GM18508 (cell line): ENCODE results near the gene MIA2.
"Not testable (repeated sequence)": the region's sequence is repeated elsewhere in the genome, so short reads cannot be mapped to it uniquely, and the experiment has no call there.

ENCODE experiments used
- ATAC-seq: cut with Tn5 transposase; IDR thresholded peaks from one replicate; pipeline ENCODE4 v1.9.1; 2021; ENCODE audit warnings: moderate number of reproducible peaks; ENCODE audit not compliant: insufficient read depth, unreplicated experiment

The MIA2 gene

DNA sequence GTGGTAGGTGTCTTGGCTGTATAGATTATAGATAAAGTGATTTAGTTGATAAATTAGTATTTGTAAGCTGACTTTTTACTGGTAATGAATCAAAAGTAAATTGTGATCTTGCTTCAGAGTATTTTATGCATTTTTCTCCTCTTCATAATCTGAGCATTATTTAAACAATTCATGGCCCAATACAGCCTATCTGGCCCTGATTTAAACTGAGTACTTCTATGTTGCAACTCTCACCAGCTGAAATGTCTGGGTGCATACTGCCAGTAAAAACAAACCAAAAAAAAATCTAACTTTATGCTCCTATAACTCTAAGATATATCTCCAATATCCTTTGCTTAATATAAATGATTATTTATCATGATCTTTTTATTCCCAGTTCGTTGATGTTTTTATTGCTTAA lies 86.6 kb downstream of the MIA2 start:
- no peak for ATAC-seq

GRCh38 chr14:39322807-39323206 lies 89.1 kb downstream of the MIA2 start:
- no peak for ATAC-seq

DNA sequence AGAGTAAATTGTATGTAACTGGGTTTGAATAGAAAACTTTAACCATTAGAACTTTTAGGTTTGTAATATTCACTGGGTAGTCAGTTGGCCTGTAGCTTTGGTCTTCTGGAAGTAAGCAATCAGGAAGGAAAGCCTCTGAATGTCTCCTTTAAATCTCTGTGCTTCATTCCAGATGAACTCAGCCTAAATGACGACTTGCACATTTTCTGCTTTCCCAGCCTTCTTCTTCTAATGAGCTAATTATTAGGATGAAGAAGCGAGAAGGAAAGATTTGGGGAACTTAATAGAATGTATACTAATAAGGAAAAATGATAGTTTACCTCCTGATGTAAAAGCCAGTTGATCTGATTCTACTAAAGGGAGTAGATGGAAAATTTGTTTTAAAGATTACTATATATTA lies 90.4 kb downstream of the MIA2 start:
- no peak for ATAC-seq

DNA sequence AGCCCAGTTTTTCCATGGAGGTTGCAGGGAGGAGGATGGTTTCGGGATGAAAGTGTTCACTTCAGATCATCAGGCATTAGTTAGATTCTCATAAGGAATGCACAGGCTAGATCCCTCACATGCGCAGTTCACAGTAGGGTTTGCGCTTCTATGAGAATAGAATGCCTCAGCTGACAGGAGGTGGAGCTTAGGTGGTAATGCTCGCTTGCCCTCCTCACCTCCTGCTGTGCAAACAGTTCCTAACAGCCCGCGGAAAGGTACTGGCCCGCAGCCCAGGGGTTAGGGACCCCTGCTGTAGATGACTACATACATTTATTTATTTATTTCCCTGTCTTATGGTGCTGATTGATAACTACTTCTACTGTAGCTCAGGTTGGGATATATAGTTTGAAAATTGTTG lies 105.3 kb downstream of the MIA2 start:
- ATAC-seq = no peak

GRCh38 chr14:39341126-39341525 lies 107.4 kb downstream of the MIA2 start:
- ATAC-seq = not testable (repeated sequence)

DNA sequence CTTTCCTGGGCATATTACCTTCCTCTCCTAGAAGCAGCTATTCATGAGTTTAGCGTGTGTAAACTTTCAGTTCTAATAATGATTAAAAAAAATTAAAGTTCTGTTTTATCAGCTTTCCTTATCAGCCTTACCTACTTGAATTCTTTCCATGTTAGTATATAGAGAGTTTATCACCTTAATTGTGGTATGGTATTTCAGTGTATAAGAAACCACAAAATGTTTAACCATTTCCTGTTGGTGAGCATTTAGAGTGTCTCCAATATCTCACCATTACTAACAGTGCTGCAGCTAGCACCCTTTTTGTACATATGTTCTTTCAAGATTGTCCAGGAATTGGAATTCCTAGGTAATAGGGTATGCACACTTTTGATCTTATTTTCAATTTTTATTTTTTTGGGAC lies 109.1 kb downstream of the MIA2 start:
- ATAC-seq = no peak

- ATAC-seq = no peak
These were observed 109.9 kb downstream of the MIA2 start for GRCh38 chr14:39343614-39344013.

- ATAC-seq = no peak
These were observed 117.2 kb downstream of the MIA2 start for GRCh38 chr14:39350866-39351265.

- ATAC-seq = no peak
These were observed 118.0 kb downstream of the MIA2 start for GRCh38 chr14:39351708-39352107.

DNA sequence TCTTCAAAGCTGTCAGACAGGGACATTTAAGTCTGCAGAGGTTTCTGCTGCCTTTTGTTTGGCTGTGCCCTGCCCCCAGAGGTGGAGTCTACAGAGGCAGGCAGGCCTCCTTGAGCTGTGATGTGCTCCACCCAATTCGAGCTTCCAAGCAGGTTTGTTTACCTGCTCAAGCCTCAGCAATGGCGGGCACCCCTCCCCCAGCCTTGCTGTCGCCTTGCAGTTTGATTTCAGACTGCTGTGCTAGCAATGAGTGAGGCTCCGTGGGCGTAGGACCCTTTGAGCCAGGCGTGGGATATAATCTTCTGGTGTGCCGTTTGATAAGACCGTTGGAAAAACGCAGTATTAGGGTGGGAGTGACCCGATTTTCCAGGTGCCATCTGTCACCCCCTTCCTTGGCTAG lies 125.4 kb downstream of the MIA2 start:
- not testable (repeated sequence) for ATAC-seq

GRCh38 chr14:39360316-39360715 lies 126.6 kb downstream of the MIA2 start:
- no peak for ATAC-seq

DNA sequence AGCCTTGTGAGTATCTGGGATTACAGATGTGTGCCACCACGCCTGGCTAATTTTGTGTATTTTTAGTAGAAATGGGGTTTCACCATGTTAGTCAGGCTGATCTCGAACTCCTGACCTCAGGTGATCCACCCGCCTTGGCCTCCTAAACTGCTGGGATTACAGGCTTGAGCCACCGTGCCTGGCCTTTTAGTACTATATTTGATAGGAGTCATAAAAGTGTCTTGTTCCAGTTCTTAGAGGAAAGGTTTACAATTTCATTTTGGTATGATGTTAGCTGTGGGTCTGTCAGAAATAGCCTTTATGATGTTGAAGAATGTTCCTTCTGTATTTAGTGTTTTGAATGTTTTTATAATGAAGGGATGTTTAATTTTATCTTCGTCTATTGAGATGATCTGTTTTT lies 127.8 kb downstream of the MIA2 start:
- not testable (repeated sequence) for ATAC-seq

DNA sequence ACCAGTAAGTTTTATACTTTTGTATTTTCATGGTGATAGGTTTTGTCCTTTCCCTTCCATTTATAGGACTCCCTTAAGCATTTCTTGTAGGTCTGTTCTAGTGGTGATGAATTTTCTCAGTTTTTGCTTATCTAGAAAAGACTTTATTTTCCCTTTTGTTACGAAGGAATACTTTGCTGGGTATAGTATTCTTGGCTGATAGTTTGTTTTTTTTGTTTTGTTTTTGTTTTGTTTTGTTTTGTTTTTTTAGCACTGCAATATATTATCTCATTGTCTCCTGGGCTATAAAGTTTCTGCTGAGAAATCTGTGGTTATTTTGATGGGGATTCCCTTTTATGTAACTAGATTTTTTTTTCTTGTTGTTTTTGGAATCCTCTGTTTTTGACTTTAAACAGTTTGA lies 130.8 kb downstream of the MIA2 start:
- no peak for ATAC-seq

GRCh38 chr14:39365354-39365753 lies 131.6 kb downstream of the MIA2 start:
- no peak for ATAC-seq

DNA sequence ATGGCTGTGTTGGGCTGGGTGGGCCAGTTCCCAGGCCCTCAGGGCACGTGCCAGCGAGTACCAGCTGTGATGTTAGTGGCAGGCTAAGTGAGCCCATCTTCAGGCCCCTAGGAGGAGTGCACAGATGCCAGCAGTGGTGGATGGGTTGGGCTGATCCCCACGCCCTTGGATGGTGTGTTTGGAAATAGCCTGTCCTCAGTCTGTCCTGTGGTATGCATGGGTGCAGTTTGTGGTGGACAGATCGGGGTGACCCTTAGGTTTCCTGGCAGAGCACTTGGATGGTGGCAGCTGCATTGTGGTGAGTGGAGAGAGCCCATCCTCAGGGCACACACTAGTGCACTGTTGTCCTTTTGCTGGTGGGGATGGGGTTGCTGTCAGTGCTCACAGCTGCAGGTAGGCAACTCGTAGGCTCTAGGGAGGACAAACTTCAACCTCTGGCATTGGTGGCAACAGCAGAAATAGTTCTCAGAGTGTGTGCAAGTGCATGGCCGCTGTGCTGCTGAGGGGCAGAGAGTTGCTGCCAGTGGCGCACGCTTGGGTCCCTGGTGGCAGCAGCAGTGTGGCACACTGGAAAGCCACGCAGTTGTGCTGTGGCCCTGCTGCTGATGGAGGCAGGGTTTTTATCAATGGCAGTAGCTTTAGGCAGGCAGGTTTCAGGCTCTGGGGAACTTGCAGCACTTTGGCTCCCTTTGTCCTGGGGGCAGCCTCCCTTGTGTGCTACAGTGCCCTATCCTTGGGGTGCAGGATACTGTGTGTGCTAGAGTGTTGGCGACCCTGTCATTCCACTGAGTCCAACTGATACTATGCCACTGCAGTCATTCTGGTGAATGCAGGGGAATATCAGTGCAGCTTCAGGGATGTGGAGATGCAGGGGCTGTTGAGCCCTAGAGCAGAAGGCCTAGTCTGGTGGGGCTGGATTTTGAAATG lies 133.0 kb downstream of the MIA2 start:
- no peak for ATAC-seq

DNA sequence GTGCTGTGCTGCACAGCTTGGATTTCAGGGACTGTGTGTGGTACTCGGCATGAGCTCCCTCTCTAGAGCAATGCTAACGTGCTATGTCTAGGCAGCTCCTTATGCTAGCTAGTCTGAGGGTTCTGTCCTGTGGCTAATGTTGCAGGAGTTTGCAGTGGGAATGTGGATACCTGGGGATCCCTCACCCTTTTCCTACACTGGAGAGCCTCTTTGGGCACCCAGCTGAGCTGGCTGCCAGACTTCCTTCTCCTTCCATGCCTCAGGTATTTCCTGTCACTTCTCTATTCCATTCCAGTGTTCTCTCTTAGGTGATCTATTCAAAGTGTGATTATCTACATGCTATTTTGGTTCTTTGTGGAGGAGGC lies 133.7 kb downstream of the MIA2 start:
- ATAC-seq = no peak

- ATAC-seq = no peak
These were observed 134.7 kb downstream of the MIA2 start for GRCh38 chr14:39368261-39368959.

GRCh38 chr14:39369029-39369428 lies 135.3 kb downstream of the MIA2 start:
- ATAC-seq = no peak

DNA sequence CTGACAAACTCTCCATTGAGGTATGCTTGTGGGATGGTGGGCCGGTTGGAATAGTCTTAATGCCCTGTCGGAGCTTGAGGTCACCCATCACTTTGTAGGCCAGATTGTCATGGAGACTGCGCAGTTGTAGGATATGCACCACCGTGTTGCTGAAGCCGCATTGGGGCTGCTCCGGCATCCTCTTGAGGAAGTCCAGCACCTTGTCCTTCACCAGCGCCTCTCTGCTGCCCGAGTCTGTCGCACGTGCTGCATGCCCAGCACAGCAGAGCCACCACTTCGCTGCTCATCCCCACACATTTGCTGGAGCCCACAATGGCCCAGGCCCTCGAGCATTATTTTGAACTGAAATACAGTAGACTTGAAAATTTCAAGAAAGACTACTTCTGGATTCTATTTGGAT lies 136.7 kb downstream of the MIA2 start:
- no peak for ATAC-seq

DNA sequence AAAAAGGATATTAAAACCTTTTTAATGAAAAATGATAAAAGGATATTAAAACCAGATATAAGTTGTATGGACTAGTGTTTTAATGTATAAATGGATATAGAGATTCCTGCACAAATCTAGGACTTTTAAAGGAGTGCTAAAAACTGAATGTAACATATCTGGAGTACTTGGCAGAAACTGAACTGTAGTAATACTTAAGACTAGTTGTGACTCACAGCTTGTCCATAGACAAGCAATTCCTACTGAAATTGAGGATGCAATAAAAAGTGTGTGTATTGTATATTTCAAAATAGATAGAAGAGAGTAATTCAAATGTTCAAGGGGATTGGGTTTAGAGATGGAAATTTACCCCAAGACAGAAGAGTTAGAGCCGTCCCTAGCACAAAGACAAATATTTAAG lies 138.9 kb downstream of the MIA2 start:
- no peak for ATAC-seq

DNA sequence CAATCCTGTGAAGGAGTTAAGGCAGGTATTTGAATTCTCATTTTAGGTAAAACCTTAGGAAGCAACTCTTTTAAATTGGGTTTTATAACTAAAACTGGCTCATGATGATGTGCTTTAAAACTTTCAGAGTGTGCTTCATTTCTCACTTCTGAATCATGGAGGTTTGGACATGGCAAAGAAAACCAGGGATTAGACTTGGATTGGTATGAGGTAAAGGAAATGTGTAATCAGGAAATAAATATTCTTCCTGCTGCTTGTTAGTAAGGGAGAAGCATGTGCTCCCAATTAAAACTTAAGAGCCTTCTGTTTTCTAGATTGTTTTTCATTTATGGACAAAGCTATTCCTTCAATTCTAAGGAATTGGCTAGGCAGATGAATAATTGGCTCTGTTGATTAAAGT lies 141.1 kb downstream of the MIA2 start:
- no peak for ATAC-seq
